Epidermal melanocyte (primary cell): ENCODE results near the gene BLCAP.

Experiments used
- DNase-seq: peaks from one replicate; pipeline ENCODE4 v3.0.0; 2011; ENCODE audit warnings: low spot score; ENCODE audit not compliant: insufficient read length

Gene BLCAP

GRCh38 chr20:37529968-37530600, 2.4 kb upstream of the BLCAP start:
- DNase-seq, result no peak

GRCh38 chr20:37529214-37529967, 1.7 kb upstream of the BLCAP start:
- DNase-seq, result no peak

- no peak for DNase-seq
Measured at GRCh38 chr20:37528446-37529213, 954 bp upstream of the BLCAP start.

- DNase-seq, result no peak
Measured at GRCh38 chr20:37526839-37527637, 638 bp downstream of the BLCAP start.

- peak; percentile 77 for DNase-seq
Measured at GRCh38 chr20:37526238-37526838, 1.3 kb downstream of the BLCAP start.

GRCh38 chr20:37525810-37526209, 1.9 kb downstream of the BLCAP start:
- DNase-seq, result no peak

- DNase-seq, result no peak
Measured at GRCh38 chr20:37524859-37525708, 2.6 kb downstream of the BLCAP start.

GRCh38 chr20:37523911-37524700, 3.6 kb downstream of the BLCAP start:
- no peak for DNase-seq

GRCh38 chr20:37523012-37523391, 4.7 kb downstream of the BLCAP start:
- DNase-seq, result no peak

- DNase-seq, result no peak
Measured at GRCh38 chr20:37522260-37523011, 5.2 kb downstream of the BLCAP start.

- DNase-seq, result no peak
Measured at GRCh38 chr20:37521061-37521771, 6.5 kb downstream of the BLCAP start, which contains the start of gene NNAT. Gene NNAT (plus strand): TSS chr20:37521250. CDS start chr20:37521332, 82 bp downstream.

GRCh38 chr20:37520419-37520955, 7.2 kb downstream of the BLCAP start:
- no peak for DNase-seq

- DNase-seq, result no peak
Measured at GRCh38 chr20:37519508-37520418, 7.9 kb downstream of the BLCAP start.

GRCh38 chr20:37518606-37519507, 8.8 kb downstream of the BLCAP start:
- DNase-seq, result no peak

- no peak for DNase-seq
Measured at GRCh38 chr20:37518059-37518458, 9.6 kb downstream of the BLCAP start.
